Fibroblast of skin of left quadriceps (primary cell): ENCODE measurements around the gene RNF157.

Experiments
- DNase-seq, 2 experiments: peaks; one replicate each; pipeline ENCODE4 v3.0.0-alpha.2; 2013; ENCODE audit warnings: low read depth in 2 of 2

Gene RNF157

GRCh38 chr17:76240461-76241203 lies at the start of gene RNF157:
TSS of gene RNF157 (minus strand) at chr17:76240493. CDS start at chr17:76240240, 253 bp downstream.
- DNase-seq: no peak

GRCh38 chr17:76281573-76282371 lies 41.5 kb upstream of the RNF157 start:
- no peak for DNase-seq

- no peak for DNase-seq
Measured at GRCh38 chr17:76280650-76281049, 40.4 kb upstream of the RNF157 start.

GRCh38 chr17:76279742-76280287 lies 39.5 kb upstream of the RNF157 start:
- DNase-seq: no peak

- peak; percentile 38 to 46 for DNase-seq
Measured at GRCh38 chr17:76278952-76279741, 38.9 kb upstream of the RNF157 start.

- DNase-seq: no peak
Measured at GRCh38 chr17:76278268-76278908, 38.1 kb upstream of the RNF157 start.

- DNase-seq: no peak
Measured at GRCh38 chr17:76277300-76278267, 37.3 kb upstream of the RNF157 start.

GRCh38 chr17:76276461-76277299 lies 36.4 kb upstream of the RNF157 start:
- no peak for DNase-seq

GRCh38 chr17:76276069-76276431 lies 35.8 kb upstream of the RNF157 start:
- DNase-seq: no peak

GRCh38 chr17:76275382-76276068 lies 35.2 kb upstream of the RNF157 start:
- DNase-seq: no peak

GRCh38 chr17:76274112-76274956 lies 34.0 kb upstream of the RNF157 start:
- no peak for DNase-seq

- DNase-seq: no peak
Measured at GRCh38 chr17:76273445-76274111, 33.3 kb upstream of the RNF157 start.

GRCh38 chr17:76272541-76273444 lies 32.5 kb upstream of the RNF157 start:
- DNase-seq: no peak

- DNase-seq: no peak
Measured at GRCh38 chr17:76271669-76272540, 31.6 kb upstream of the RNF157 start.
